ACC112 (cell line): ENCODE measurements around the gene ILKAP.

Source experiments
- H2AFZ ChIP-seq: fragments of 200-600 bp; sonication (generic); one replicate; pipeline ENCODE4 v1.6.0; 2017; ENCODE audit warnings: antibody characterized with exemption, low read length; ENCODE audit not compliant: unreplicated experiment
- H3K27ac ChIP-seq: fragments of 200-600 bp; sonication (generic); 2 replicates; pipeline ENCODE4 v1.5.1; 2014; ENCODE audit warnings: low read depth, mild to moderate bottlenecking, antibody characterized with exemption, low read length, moderate library complexity
- H3K27me3 ChIP-seq: fragments of 200-600 bp; sonication (generic); 2 replicates; pipeline ENCODE4 v1.6.1; 2014; ENCODE audit warnings: mild to moderate bottlenecking, antibody characterized with exemption, low read length, moderate library complexity, mixed read lengths; ENCODE audit not compliant: insufficient read depth
- H3K36me3 ChIP-seq: fragments of 200-600 bp; sonication (generic); 2 replicates; pipeline ENCODE4 v1.6.1; 2016; ENCODE audit warnings: mild to moderate bottlenecking, antibody characterized with exemption, low read length, moderate library complexity, mixed read lengths; ENCODE audit not compliant: insufficient read depth
- H3K4me1 ChIP-seq: fragments of 200-600 bp; sonication (generic); one replicate; pipeline ENCODE4 v1.6.1; 2016; ENCODE audit warnings: low read length, mixed read lengths; ENCODE audit not compliant: insufficient read depth, unreplicated experiment, control insufficient read depth
- H3K4me3 ChIP-seq: fragments of 200-600 bp; sonication (generic); 2 replicates; pipeline ENCODE4 v1.5.1; 2014; ENCODE audit warnings: mild to moderate bottlenecking, low read depth, low read length
- H3K79me2 ChIP-seq: fragments of 200-600 bp; sonication (generic); one replicate; pipeline ENCODE4 v1.6.0; 2016; ENCODE audit warnings: low read length; ENCODE audit not compliant: control insufficient read depth, unreplicated experiment, insufficient read depth

The ILKAP gene

GRCh38 chr2:238163481-238164198 is 39.9 kb downstream of the ILKAP start:
- Histone ChIP-seq H3K27ac (no peak overlapping the region), H3K4me3 (peak overlapping the region; percentile 56; the same call in 1 of the 2 replicates), H3K79me2 (no peaks in the 10 kb centered on the region), H3K27me3 (peaks cover 14% of the 10 kb centered on the region; the same call in 1 of the 2 replicates), H2AFZ (no peak overlapping the region), H3K4me1 (peaks cover 23% of the 10 kb centered on the region), H3K36me3 (no peaks in the 10 kb centered on the region)

GRCh38 chr2:238162846-238163441 is 40.6 kb downstream of the ILKAP start:
- peaks cover 14% of the 10 kb centered on the region; the same call in 1 of the 2 replicates for H3K27me3 ChIP-seq
- H3K79me2 ChIP-seq = no peaks in the 10 kb centered on the region
- no peak overlapping the region for H2AFZ ChIP-seq
- no peak overlapping the region for H3K4me3 ChIP-seq
- no peak overlapping the region for H3K27ac ChIP-seq
- peaks cover 16% of the 10 kb centered on the region for H3K4me1 ChIP-seq
- H3K36me3 ChIP-seq = no peaks in the 10 kb centered on the region

GRCh38 chr2:238162251-238162845 is 41.1 kb downstream of the ILKAP start:
- Histone ChIP-seq H3K27me3 (peaks cover 14% of the 10 kb centered on the region; the same call in 1 of the 2 replicates), H3K4me3 (no peak overlapping the region), H3K4me1 (peaks cover 10% of the 10 kb centered on the region), H3K79me2 (no peaks in the 10 kb centered on the region), H3K27ac (no peak overlapping the region), H3K36me3 (no peaks in the 10 kb centered on the region), H2AFZ (no peak overlapping the region)

DNA sequence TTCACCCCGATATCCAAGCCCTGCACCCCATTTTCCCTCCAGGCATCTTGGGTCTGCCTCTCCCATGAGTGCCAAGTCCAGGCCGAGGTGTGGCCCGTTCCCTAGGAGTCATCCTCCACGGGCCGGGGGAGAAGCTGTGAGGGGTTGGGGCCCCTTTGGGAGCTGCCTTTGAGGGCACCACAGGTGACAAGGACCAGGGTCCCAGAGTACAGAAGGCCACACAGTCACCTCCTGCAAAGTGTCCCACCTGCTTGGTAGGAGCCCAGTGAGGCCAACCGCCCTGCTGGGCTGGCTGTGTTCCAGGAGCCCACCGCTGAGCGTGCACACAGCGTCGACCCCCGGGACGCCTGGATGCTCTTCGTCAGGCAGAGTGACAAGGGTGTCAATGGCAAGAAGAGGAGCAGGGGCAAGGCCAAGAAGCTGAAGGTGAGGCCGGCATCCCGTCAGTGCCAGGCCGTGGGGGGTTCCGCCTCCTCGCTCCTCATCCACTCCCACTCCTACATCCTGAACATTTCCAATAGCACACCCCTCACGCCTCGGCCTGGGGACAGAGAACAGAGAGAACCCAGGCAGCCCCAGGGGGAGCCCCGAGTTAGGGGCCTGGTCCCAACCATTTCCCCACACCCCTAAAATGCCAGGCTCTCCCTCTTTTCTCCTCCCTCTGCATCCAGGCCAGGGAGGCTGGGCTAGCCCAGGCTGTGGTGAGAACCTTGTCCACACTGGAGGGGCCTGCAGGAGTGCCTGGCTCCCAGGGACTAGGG is 42.0 kb downstream of the ILKAP start:
- Histone ChIP-seq H3K27ac (no peak overlapping the region), H2AFZ (no peak overlapping the region), H3K79me2 (no peaks in the 10 kb centered on the region), H3K36me3 (no peaks in the 10 kb centered on the region), H3K4me1 (peaks cover 5% of the 10 kb centered on the region), H3K27me3 (peaks cover 14% of the 10 kb centered on the region; the same call in 1 of the 2 replicates), H3K4me3 (no peak overlapping the region)

- Histone ChIP-seq H3K4me3 (no peak overlapping the region), H3K36me3 (no peaks in the 10 kb centered on the region), H3K79me2 (no peaks in the 10 kb centered on the region), H2AFZ (no peak overlapping the region), H3K27ac (no peak overlapping the region), H3K27me3 (peaks cover 14% of the 10 kb centered on the region; the same call in 1 of the 2 replicates), H3K4me1 (peaks cover 5% of the 10 kb centered on the region)
These were observed 43.0 kb downstream of the ILKAP start for GRCh38 chr2:238160206-238161129.

GRCh38 chr2:238159661-238160205 is 43.8 kb downstream of the ILKAP start:
- Histone ChIP-seq H3K27me3 (peaks cover 14% of the 10 kb centered on the region; the same call in 1 of the 2 replicates), H3K4me3 (peak overlapping the region; percentile 83)

DNA sequence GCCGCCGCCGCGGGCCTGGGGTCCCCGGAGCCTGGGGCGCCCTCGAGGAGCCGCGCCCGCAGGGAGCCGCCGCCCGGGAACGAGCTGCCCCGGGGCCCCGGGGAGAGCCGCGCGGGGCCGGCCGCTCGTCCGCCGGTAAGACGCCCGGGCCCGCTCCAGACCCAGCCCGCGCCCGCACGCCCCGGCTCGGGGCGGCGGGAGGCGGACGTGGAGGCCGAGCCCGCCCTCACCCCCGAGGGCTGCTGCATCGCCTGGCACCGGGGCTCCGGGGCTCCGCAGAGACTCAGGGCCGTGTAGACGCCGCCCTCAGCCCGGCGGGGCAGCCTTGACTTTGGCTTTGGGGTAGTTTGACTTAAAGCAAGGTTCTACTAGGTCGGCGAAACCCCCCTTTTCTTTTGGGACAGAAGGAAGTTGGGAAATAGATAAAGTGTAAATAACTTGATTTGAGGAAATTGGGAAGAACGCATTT is 44.4 kb downstream of the ILKAP start:
- H3K27ac ChIP-seq = no peak overlapping the region
- no peak overlapping the region for H2AFZ ChIP-seq
- H3K36me3 ChIP-seq = no peaks in the 10 kb centered on the region
- peaks cover 5% of the 10 kb centered on the region for H3K4me1 ChIP-seq
- peaks cover 12% of the 10 kb centered on the region; the same call in 1 of the 2 replicates for H3K27me3 ChIP-seq
- no peaks in the 10 kb centered on the region for H3K79me2 ChIP-seq
- peak overlapping the region; percentile 83 for H3K4me3 ChIP-seq

More at GRCh38 chr2:238159661-238160205, 43.8 kb downstream of the ILKAP start:
- no peaks in the 10 kb centered on the region for H3K79me2 ChIP-seq
- H3K4me1 ChIP-seq = peaks cover 5% of the 10 kb centered on the region
- no peak overlapping the region for H2AFZ ChIP-seq
- no peak overlapping the region for H3K27ac ChIP-seq
- no peaks in the 10 kb centered on the region for H3K36me3 ChIP-seq

DNA sequence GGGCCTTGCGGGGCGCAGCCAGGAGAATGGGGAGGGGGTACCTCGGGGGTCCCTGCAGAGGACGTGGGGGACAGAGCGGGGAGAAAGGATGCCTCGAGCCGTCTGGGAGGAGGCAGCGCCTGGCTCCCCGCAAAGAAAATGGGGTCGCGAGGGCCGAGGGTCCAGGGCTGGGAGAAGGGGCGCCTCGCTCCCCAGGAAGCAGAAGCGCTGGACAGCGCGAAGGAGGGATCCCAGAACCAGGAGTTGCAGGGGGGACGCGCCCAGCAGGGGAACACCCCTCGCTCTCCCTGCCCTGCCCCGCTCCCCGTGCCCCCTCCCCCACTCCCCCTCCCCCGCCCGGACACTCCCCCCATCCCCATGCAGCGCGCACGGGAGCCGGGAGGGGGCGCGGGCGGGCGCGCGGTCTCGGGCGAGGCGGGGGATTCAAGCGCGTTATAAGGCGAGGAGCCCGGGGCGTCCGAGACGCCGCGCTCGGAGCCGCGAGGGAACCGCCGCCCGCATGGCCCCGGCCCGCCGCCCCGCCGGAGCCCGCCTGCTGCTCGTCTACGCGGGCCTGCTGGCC is 44.9 kb downstream of the ILKAP start, which contains the start of gene ERFE:
Gene ERFE (plus strand): TSS at position 462 of the 562 bp plus-strand sequence. CDS start 38 bp downstream, at position 500.
- Histone ChIP-seq H2AFZ (no peak within 1 kb of the TSS), H3K27me3 (peaks cover 7% of the 10 kb centered on the region; the same call in 1 of the 2 replicates), H3K4me1 (peaks cover 5% of the 10 kb centered on the region), H3K4me3 (peak within 1 kb of the TSS; percentile 83), H3K27ac (no peak within 1 kb of the TSS), H3K79me2 (no peaks in the 10 kb centered on the region), H3K36me3 (no peaks in the 10 kb centered on the region)

- H3K4me1 ChIP-seq = peaks cover 5% of the 10 kb centered on the region
- no peak overlapping the region for H3K27ac ChIP-seq
- peaks cover 2% of the 10 kb centered on the region; the same call in 1 of the 2 replicates for H3K27me3 ChIP-seq
- no peak overlapping the region for H3K4me3 ChIP-seq
- H2AFZ ChIP-seq = no peak overlapping the region
- no peaks in the 10 kb centered on the region for H3K36me3 ChIP-seq
- H3K79me2 ChIP-seq = no peaks in the 10 kb centered on the region
These were observed 45.4 kb downstream of the ILKAP start for GRCh38 chr2:238158018-238158508.
